Gastroesophageal sphincter (tissue), 4 donors: ENCODE results near the gene NPR1. TPM values are rescaled to one million over a fixed set of nuclear protein-coding genes. Genes with fewer than 3 reads are reported as not detected.

ENCODE experiments used
- ATAC-seq: fragments of 150-250 bp; one replicate; pipeline ENCODE4 v1.9.1; 2016; ENCODE audit warnings: mild to moderate bottlenecking, moderate library complexity
- H3K27ac ChIP-seq, 4 donors: fragments of 200-600 bp; sonication (generic) in 3 of 4; 1 replicate in 3 of 4; 2 replicates in 1 of 4; pipeline ENCODE4 v1.5.1; 2016 to 2019
- H3K27me3 ChIP-seq: fragments of 200-600 bp; sonication (generic); one replicate; pipeline ENCODE4 v1.5.1; 2019
- H3K36me3 ChIP-seq, 2 donors: fragments of 200-600 bp; sonication (generic); one replicate each; pipeline ENCODE4 v1.5.1; 2019; ENCODE audit warnings: control low read depth in 1 of 2
- H3K4me1 ChIP-seq, 3 donors: fragments of 200-600 bp; sonication (generic); 1 replicate in 2 of 3; 2 replicates in 1 of 3; pipeline ENCODE4 v1.5.1; 2016 to 2019; ENCODE audit warnings: control low read depth in 2 of 3
- H3K4me3 ChIP-seq, 2 donors: fragments of 200-600 bp; sonication (generic); one replicate each; pipeline ENCODE4 v1.5.1; 2019; ENCODE audit warnings: mild to moderate bottlenecking in 1 of 2, moderate library complexity in 1 of 2
- H3K9me3 ChIP-seq, 3 donors: fragments of 200-600 bp; sonication (generic); one replicate each; pipeline ENCODE4 v1.5.1; 2017 to 2019; ENCODE audit warnings: control low read depth in 2 of 3
- CTCF ChIP-seq, 4 experiments: fragments of 200-600 bp in 2 of 4; fragments of 450-650 bp in 2 of 4; sonication (generic) in 1 of 4; IDR thresholded peaks; one replicate each; pipeline ENCODE4 v1.5.1; 2017 to 2019; ENCODE audit warnings: antibody characterized with exemption in 4 of 4, mild to moderate bottlenecking in 2 of 4, moderate library complexity in 2 of 4
- EP300 ChIP-seq: sonication (generic); formaldehyde crosslinking; IDR thresholded peaks from one replicate; pipeline ENCODE4 v1.6.1; 2017; ENCODE audit warnings: antibody characterized with exemption, mild to moderate bottlenecking
- POLR2A ChIP-seq, 2 donors: fragments of 450-650 bp; IDR thresholded peaks; one replicate each; pipeline ENCODE4 v1.6.1; 2017; ENCODE audit warnings: antibody characterized with exemption in 2 of 2, mild to moderate bottlenecking in 2 of 2, moderate library complexity in 1 of 2
- POLR2AphosphoS5 ChIP-seq: sonication (generic); formaldehyde crosslinking; IDR thresholded peaks from one replicate; pipeline ENCODE4 v1.6.1; 2017; ENCODE audit warnings: antibody characterized with exemption
- WGBS, 2 donors: methylation state at CpG; one replicate each; pipeline ENCODE4 v1.1.5; 2018; ENCODE audit warnings: low coverage in 1 of 2; 5-methylcytosine and 5-hydroxymethylcytosine counted together
- small RNA-seq, 4 donors: library from RNA; depleted of rRNA; stranded (forward); fragments of <200 nt; gene quantifications; one replicate each; pipeline ENCODE3, GENCODE V24; 2016
- total RNA-seq, 4 donors: library from RNA; depleted of rRNA; stranded (reverse); fragments of >200 nt; gene quantifications; one replicate each; pipeline ENCODE4 v1.1.0, GENCODE V29; 2016

NPR1 gene
- total RNA-seq, 4 donors from 2014 or later = 36.7 to 57.0 (median 46.7) TPM

- TF ChIP-seq POLR2A (IDR thresholded peaks at IDR 0.05) = no peak
- no peak for TF ChIP-seq POLR2AphosphoS5
- no peak for TF ChIP-seq EP300
- no peak for TF ChIP-seq CTCF (IDR thresholded peaks at IDR 0.05)
- Histone ChIP-seq H3K9me3 (no peaks in the 10 kb centered on the region), H3K27ac (peak overlapping the region in 1 of 4 donors; percentile 57), H3K4me3 (no peak overlapping the region), H3K27me3 (no peaks in the 10 kb centered on the region), H3K36me3 (peaks cover 0 to 83% of the 10 kb centered on the region in 2 donors), H3K4me1 (peaks cover 0 to 18% (median 4%) of the 10 kb centered on the region in 3 donors)
- WGBS, 2 donors = 45 to 75% methylated on average over 2 of the region's 2 CpGs
- ATAC-seq = no peak
Measured at GRCh38 chr1:153741986-153742385, 63.5 kb downstream of the NPR1 start.

- ATAC-seq = peak; percentile 88
- Histone ChIP-seq H3K36me3 (peaks cover 0 to 89% of the 10 kb centered on the region in 2 donors), H3K9me3 (no peaks in the 10 kb centered on the region), H3K4me3 (no peak overlapping the region), H3K27me3 (no peaks in the 10 kb centered on the region), H3K4me1 (peaks cover 0 to 23% (median 4%) of the 10 kb centered on the region in 3 donors), H3K27ac (peak overlapping the region in 2 of 4 donors; percentile 49 to 57)
- TF ChIP-seq EP300 (no peak), POLR2A (IDR thresholded peaks at IDR 0.05) (no peak), CTCF (IDR thresholded peaks at IDR 0.05) (no peak), POLR2AphosphoS5 (no peak)
- WGBS, 2 donors = 38 to 49% methylated on average over 4 of the region's 5 CpGs
Measured at GRCh38 chr1:153742411-153743142, 64.1 kb downstream of the NPR1 start.

Small RNAs within 50 kb of the gene (small RNA-seq; reads per million reads assigned to genes)
- 0 reads per million in 4 donors for gene MIR8083
- 0 reads per million in 4 donors for gene RF00019
- gene RN7SL372P = 0 reads per million in 4 donors

Other genes starting within 250 kb of the NPR1 start
- gene S100A7, start 218.0 kb upstream of the NPR1 start, total RNA-seq = 100 to 1,000 TPM in 1 of 4 donors, 10 to 100 TPM in 1, not detected in 2; 33.0 to 253 TPM
- gene S100A6, start 142.7 kb upstream of the NPR1 start, total RNA-seq = 100 to 1,000 TPM; 595 to 840 (median 634) TPM
- not detected for gene S100A5, start 137.8 kb upstream of the NPR1 start, total RNA-seq
- gene S100A4, start 132.9 kb upstream of the NPR1 start, total RNA-seq = 100 to 1,000 TPM; 135 to 345 (median 259) TPM
- 1 to 10 TPM in 2 of 4 donors, under 1 TPM in 1, not detected in 1; 0.69 to 6.0 (median 1.1) TPM for gene S100A3, start 129.4 kb upstream of the NPR1 start, total RNA-seq
- gene S100A2, start 112.8 kb upstream of the NPR1 start, total RNA-seq = 10 to 100 TPM in 2 of 4 donors, 1 to 10 TPM in 2; 2.7 to 73.3 (median 14.2) TPM
- gene S100A16, start 65.6 kb upstream of the NPR1 start, total RNA-seq = 100 to 1,000 TPM in 1 of 4 donors, 10 to 100 TPM in 3; 49.7 to 121 (median 71.5) TPM
- 10 to 100 TPM in 1 of 4 donors, 1 to 10 TPM in 2, under 1 TPM in 1; 0.85 to 82.1 (median 5.0) TPM for gene S100A14, start 62.4 kb upstream of the NPR1 start, total RNA-seq
- gene S100A13, start 51.2 kb upstream of the NPR1 start, total RNA-seq = 100 to 1,000 TPM in 1 of 4 donors, 10 to 100 TPM in 3; 56.1 to 133 (median 76.3) TPM
- 1 to 10 TPM; 2.4 to 8.3 (median 2.8) TPM for gene S100A1, start 50.3 kb upstream of the NPR1 start, total RNA-seq
- 10 to 100 TPM; 33.7 to 57.0 (median 42.2) TPM for gene CHTOP, start 44.6 kb upstream of the NPR1 start, total RNA-seq
- 10 to 100 TPM; 58.9 to 77.4 (median 69.4) TPM for gene SNAPIN, start 20.0 kb upstream of the NPR1 start, total RNA-seq
- 10 to 100 TPM; 52.1 to 99.2 (median 79.3) TPM for gene ILF2, start 7.7 kb upstream of the NPR1 start, total RNA-seq
- gene INTS3, start 49.4 kb downstream of the NPR1 start, total RNA-seq = 10 to 100 TPM; 31.4 to 55.3 (median 43.5) TPM
- 10 to 100 TPM; 18.8 to 30.7 (median 21.6) TPM for gene SLC27A3, start 96.7 kb downstream of the NPR1 start, total RNA-seq
- 10 to 100 TPM; 18.4 to 30.8 (median 23.8) TPM for gene GATAD2B, start 244.3 kb downstream of the NPR1 start, total RNA-seq